Measurements from ENCODE around the gene PCBP3.
"Not testable (repeated sequence)": the region's sequence is repeated elsewhere in the genome, so short reads cannot be mapped to it uniquely, and the experiment has no call there.

Gene PCBP3

DNA sequence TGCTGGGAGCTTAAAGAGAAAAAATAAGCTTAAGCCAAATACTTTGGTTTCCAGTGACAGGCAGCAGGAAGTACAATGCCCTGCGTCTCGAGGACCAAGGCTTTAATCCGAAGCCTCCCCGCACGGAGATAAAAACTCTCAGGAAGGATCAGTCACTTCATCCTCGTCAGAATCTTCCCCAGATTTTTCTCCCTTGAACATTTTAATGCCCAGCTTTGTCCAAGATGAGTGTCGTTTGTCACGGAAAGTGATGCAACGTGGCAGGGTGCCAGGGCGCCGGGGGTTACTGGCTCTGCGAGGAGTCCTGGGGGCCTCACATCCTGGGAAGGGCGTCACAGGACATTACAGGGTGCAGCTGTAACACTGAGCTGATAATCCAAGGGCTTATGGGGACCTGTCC lies 25.2 kb upstream of the PCBP3 start:
- Histone ChIP-seq H3K9ac (ENCODE audit: low read length) (peak overlapping the region; percentile 42), H3K14ac (ENCODE audit: low read length in 2 of 2) (no peak overlapping the region), H4K8ac (ENCODE audit: low read length) (no peak overlapping the region), H2AK5ac (ENCODE audit: low read length, severe bottlenecking) (no peak overlapping the region), H2AFZ (ENCODE audit: low read depth, low read length) (no peak overlapping the region), H3K4me3 (ENCODE audit: insufficient read depth in 1 of 2, low read depth in 1 of 2, low read length in 2 of 2) (no peak overlapping the region), H3K4ac (ENCODE audit: low read depth in 1 of 2, low read length in 2 of 2) (no peak overlapping the region), H3K36me3 (ENCODE audit: control insufficient read depth in 1 of 2, insufficient read depth in 2 of 2, low read depth in 1 of 2, low read length in 2 of 2) (no peaks in the 10 kb centered on the region), H3K79me1 (replicated peaks; ENCODE audit: low read length, poor library complexity, severe bottlenecking) (no peaks in the 10 kb centered on the region), H3K4me2 (ENCODE audit: low read length, poor library complexity, severe bottlenecking) (no peak overlapping the region), H3K27ac (ENCODE audit: low read length, poor library complexity, severe bottlenecking) (no peak overlapping the region), H3K27me3 (ENCODE audit: control insufficient read depth in 1 of 2, insufficient read depth in 1 of 2, low read length in 2 of 2) (peaks cover 26 to 78% of the 10 kb centered on the region in 2 experiments), H3K4me1 (ENCODE audit: control insufficient read depth, insufficient read depth, low read depth, low read length) (peaks cover 1% of the 10 kb centered on the region), H3K18ac (ENCODE audit: low read depth in 1 of 2, low read length in 2 of 2) (no peak overlapping the region), H3K23ac (ENCODE audit: low read length in 2 of 2) (no peak overlapping the region), H2BK15ac (ENCODE audit: low read depth, poor library complexity, severe bottlenecking) (no peak overlapping the region), H2BK120ac (ENCODE audit: low read depth, low read length) (no peak overlapping the region), H4K91ac (ENCODE audit: low read length) (no peak overlapping the region), H2BK5ac (ENCODE audit: low read depth, low read length, poor library complexity, severe bottlenecking) (no peak overlapping the region), H3K9me3 (ENCODE audit: control insufficient read depth, low read length) (no peaks in the 10 kb centered on the region), H2BK12ac (ENCODE audit: low read length in 2 of 2) (no peak overlapping the region)
- 73% methylated on average over 13 of the region's 13 CpGs for WGBS
- DNase-seq: peak; percentile 41

DNA sequence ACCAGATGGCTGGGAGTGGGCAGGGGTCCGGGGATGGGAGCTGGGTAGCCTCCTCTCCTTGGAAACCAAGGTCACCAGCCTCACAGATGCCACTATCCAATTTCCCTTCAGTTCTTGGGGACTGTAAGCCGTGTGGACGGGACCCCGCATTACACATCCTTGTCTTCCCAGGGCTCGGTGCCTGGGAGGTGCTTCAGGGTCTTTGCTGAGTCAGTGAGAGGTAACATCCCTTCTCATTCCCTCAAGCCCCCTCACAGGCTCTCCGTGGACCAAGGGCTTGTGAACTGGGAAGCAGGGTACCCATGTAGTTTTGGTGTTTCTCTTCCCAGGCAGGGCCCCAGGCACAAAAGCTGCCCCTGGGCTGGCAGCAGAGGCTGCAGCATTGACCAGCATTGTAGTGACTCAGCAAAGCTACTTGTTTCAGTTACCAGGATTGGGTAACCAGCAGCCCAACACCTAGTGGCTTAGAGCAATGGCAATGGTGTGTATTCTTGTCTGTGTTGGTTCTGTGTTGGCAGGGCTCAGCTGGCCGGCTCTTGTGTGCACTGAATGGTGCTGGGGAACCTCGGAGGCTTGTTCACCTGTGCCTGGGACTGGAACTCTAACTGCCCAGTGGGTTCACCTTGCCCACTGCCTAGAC lies 24.6 kb upstream of the PCBP3 start:
- DNase-seq: peak; percentile 46
- Histone ChIP-seq H2BK15ac (ENCODE audit: low read depth, poor library complexity, severe bottlenecking) (no peak overlapping the region), H3K14ac (ENCODE audit: low read length in 2 of 2) (no peak overlapping the region), H2BK120ac (ENCODE audit: low read depth, low read length) (no peak overlapping the region), H4K8ac (ENCODE audit: low read length) (no peak overlapping the region), H3K27me3 (ENCODE audit: control insufficient read depth in 1 of 2, insufficient read depth in 1 of 2, low read length in 2 of 2) (peaks cover 30 to 76% of the 10 kb centered on the region in 2 experiments), H3K4me1 (ENCODE audit: control insufficient read depth, insufficient read depth, low read depth, low read length) (no peaks in the 10 kb centered on the region), H2BK5ac (ENCODE audit: low read depth, low read length, poor library complexity, severe bottlenecking) (no peak overlapping the region), H3K4me3 (ENCODE audit: insufficient read depth in 1 of 2, low read depth in 1 of 2, low read length in 2 of 2) (peak overlapping the region in 1 of 2 experiments; percentile 39), H3K27ac (ENCODE audit: low read length, poor library complexity, severe bottlenecking) (no peak overlapping the region), H3K36me3 (ENCODE audit: control insufficient read depth in 1 of 2, insufficient read depth in 2 of 2, low read depth in 1 of 2, low read length in 2 of 2) (no peaks in the 10 kb centered on the region), H3K23ac (ENCODE audit: low read length in 2 of 2) (no peak overlapping the region), H4K91ac (ENCODE audit: low read length) (no peak overlapping the region), H3K79me1 (replicated peaks; ENCODE audit: low read length, poor library complexity, severe bottlenecking) (no peaks in the 10 kb centered on the region), H3K9me3 (ENCODE audit: control insufficient read depth, low read length) (no peaks in the 10 kb centered on the region), H3K9ac (ENCODE audit: low read length) (no peak overlapping the region), H2BK12ac (ENCODE audit: low read length in 2 of 2) (no peak overlapping the region), H3K18ac (ENCODE audit: low read depth in 1 of 2, low read length in 2 of 2) (no peak overlapping the region), H3K4ac (ENCODE audit: low read depth in 1 of 2, low read length in 2 of 2) (no peak overlapping the region), H2AK5ac (ENCODE audit: low read length, severe bottlenecking) (no peak overlapping the region), H3K4me2 (ENCODE audit: low read length, poor library complexity, severe bottlenecking) (no peak overlapping the region), H2AFZ (ENCODE audit: low read depth, low read length) (no peak overlapping the region)
- 59% methylated on average over 4 of the region's 8 CpGs for WGBS

DNA sequence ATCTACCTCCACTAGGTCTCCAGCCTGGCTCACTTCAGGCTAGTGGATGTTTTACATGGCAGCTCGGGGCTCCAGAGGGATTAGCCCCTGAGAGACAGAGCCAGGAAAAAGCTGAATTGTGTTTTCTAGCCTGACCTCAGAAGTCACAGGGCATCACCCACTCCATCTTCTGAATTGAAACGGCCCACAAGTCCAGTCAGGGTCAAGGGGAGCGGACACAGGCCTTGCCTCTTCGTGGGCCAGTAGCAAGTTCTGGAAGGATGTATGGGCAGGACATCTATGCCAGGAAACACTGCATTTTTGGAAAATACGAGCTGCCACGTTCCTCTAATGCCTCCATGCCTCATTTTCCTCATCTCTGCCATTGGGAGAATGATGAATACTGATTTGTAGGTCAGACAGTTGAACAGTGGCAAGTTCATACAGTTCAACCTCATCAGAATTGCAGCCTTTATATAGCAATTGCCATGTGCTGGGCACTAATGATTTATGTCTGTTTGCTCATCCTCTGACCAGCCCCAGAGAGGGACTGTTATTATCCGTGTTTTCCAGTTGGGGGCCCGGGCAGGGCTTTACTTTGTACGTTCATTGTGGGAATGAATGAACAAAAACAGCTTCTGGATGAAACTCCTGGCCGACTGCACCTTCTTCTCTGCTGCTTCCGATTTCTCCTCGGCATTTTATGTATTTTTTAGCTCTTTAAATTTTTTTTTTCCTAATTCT lies 23.2 kb upstream of the PCBP3 start:
- H3K27ac ChIP-seq (ENCODE audit: low read length, poor library complexity, severe bottlenecking): no peak overlapping the region
- H3K36me3 ChIP-seq (ENCODE audit: control insufficient read depth in 1 of 2, insufficient read depth in 2 of 2, low read depth in 1 of 2, low read length in 2 of 2): no peaks in the 10 kb centered on the region
- no peaks in the 10 kb centered on the region for H3K4me1 ChIP-seq (ENCODE audit: control insufficient read depth, insufficient read depth, low read depth, low read length)
- no peaks in the 10 kb centered on the region for H3K9me3 ChIP-seq (ENCODE audit: control insufficient read depth, low read length)
- no peak overlapping the region for H3K23ac ChIP-seq (ENCODE audit: low read length in 2 of 2)
- no peak overlapping the region for H4K91ac ChIP-seq (ENCODE audit: low read length)
- no peak overlapping the region for H3K18ac ChIP-seq (ENCODE audit: low read depth in 1 of 2, low read length in 2 of 2)
- H3K14ac ChIP-seq (ENCODE audit: low read length in 2 of 2): no peak overlapping the region
- no peak overlapping the region for H3K4me3 ChIP-seq (ENCODE audit: insufficient read depth in 1 of 2, low read depth in 1 of 2, low read length in 2 of 2)
- H3K4me2 ChIP-seq (ENCODE audit: low read length, poor library complexity, severe bottlenecking): no peak overlapping the region
- no peak overlapping the region for H2BK120ac ChIP-seq (ENCODE audit: low read depth, low read length)
- no peak overlapping the region for H3K9ac ChIP-seq (ENCODE audit: low read length)
- no peak overlapping the region for H2BK12ac ChIP-seq (ENCODE audit: low read length in 2 of 2)
- H4K8ac ChIP-seq (ENCODE audit: low read length): no peak overlapping the region
- H2AFZ ChIP-seq (ENCODE audit: low read depth, low read length): no peak overlapping the region
- no peak for DNase-seq
- H2BK15ac ChIP-seq (ENCODE audit: low read depth, poor library complexity, severe bottlenecking): no peak overlapping the region
- H2BK5ac ChIP-seq (ENCODE audit: low read depth, low read length, poor library complexity, severe bottlenecking): no peak overlapping the region
- no peak overlapping the region for H2AK5ac ChIP-seq (ENCODE audit: low read length, severe bottlenecking)
- no peaks in the 10 kb centered on the region for H3K79me1 ChIP-seq (replicated peaks; ENCODE audit: low read length, poor library complexity, severe bottlenecking)
- H3K27me3 ChIP-seq (ENCODE audit: control insufficient read depth in 1 of 2, insufficient read depth in 1 of 2, low read length in 2 of 2): peaks cover 30 to 80% of the 10 kb centered on the region in 2 experiments
- 79% methylated on average over 10 of the region's 12 CpGs for WGBS
- H3K4ac ChIP-seq (ENCODE audit: low read depth in 1 of 2, low read length in 2 of 2): no peak overlapping the region

DNA sequence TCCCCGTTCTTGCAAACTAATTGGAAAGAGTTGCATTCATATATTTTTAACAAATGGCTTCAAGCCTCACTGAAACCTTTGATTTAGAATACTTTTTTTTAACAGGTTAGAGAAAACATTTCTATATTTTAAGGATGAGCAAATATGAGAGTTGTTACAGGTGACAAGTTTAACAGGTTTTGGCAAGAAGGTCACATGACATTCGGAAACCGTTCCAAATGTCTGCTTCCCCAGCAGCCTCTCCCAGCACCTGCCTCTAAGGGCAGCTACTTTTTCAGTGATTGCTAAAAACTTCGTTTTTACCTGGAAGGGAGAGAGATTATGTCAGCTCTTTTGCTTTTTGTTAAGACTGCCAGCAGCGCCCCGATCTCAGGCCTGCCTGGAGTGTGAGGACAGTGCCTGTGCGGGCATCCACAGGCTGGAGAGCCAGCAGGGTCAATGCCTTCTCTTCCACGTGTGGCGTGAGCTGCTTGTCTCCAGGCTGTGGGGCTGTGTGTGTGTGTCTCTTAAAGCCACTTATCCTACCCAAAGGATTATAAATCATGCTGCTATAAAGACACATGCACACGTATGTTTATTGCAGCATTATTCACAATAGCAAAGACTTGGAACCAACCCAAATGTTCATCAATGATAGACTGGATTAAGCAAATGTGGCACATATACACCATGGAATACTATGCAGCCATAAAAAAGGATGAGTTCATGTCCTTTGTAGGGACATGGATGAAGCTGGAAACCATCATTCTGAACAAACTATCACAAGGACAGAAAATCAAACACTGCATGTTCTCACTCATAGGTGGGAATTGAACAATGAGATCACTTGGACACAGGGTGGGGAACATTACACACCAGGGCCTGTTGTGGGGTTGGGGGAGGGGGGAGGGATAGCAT lies 21.8 kb upstream of the PCBP3 start:
- not testable (repeated sequence) for H4K91ac ChIP-seq (ENCODE audit: low read length); H2AFZ ChIP-seq (ENCODE audit: low read depth, low read length); H2BK15ac ChIP-seq (ENCODE audit: low read depth, poor library complexity, severe bottlenecking); H3K9me3 ChIP-seq (ENCODE audit: control insufficient read depth, low read length); H3K36me3 ChIP-seq (ENCODE audit: control insufficient read depth in 1 of 2, insufficient read depth in 2 of 2, low read depth in 1 of 2, low read length in 2 of 2); H2BK5ac ChIP-seq (ENCODE audit: low read depth, low read length, poor library complexity, severe bottlenecking); H3K4me2 ChIP-seq (ENCODE audit: low read length, poor library complexity, severe bottlenecking); H3K4ac ChIP-seq (ENCODE audit: low read depth in 1 of 2, low read length in 2 of 2); H2BK120ac ChIP-seq (ENCODE audit: low read depth, low read length); H4K8ac ChIP-seq (ENCODE audit: low read length); H3K9ac ChIP-seq (ENCODE audit: low read length); H3K23ac ChIP-seq (ENCODE audit: low read length in 2 of 2); H2AK5ac ChIP-seq (ENCODE audit: low read length, severe bottlenecking); H3K4me3 ChIP-seq (ENCODE audit: insufficient read depth in 1 of 2, low read depth in 1 of 2, low read length in 2 of 2); H3K14ac ChIP-seq (ENCODE audit: low read length in 2 of 2); H3K4me1 ChIP-seq (ENCODE audit: control insufficient read depth, insufficient read depth, low read depth, low read length); H3K79me1 ChIP-seq (replicated peaks; ENCODE audit: low read length, poor library complexity, severe bottlenecking); DNase-seq; H3K18ac ChIP-seq (ENCODE audit: low read depth in 1 of 2, low read length in 2 of 2); H3K27ac ChIP-seq (ENCODE audit: low read length, poor library complexity, severe bottlenecking)
- 80% methylated on average over 9 of the region's 10 CpGs for WGBS
- H2BK12ac ChIP-seq (ENCODE audit: low read length in 2 of 2): peak overlapping the region in 1 of 2 experiments; percentile 25
- H3K27me3 ChIP-seq (ENCODE audit: control insufficient read depth in 1 of 2, insufficient read depth in 1 of 2, low read length in 2 of 2): peaks cover 29 to 73% of the 10 kb centered on the region in 2 experiments
